GM12878 (cell line): ENCODE measurements around the gene DTD1. TPM values are rescaled to one million over a fixed set of nuclear protein-coding genes. Genes with fewer than 3 reads are reported as not detected.

Experiments used
- ATAC-seq: fragments of 200-7000 bp; cut with Tn5 transposase; 3 replicates; pipeline ENCODE4 v1.9.1; 2020; ENCODE audit warnings: mild to moderate bottlenecking, moderate library complexity
- BruUV-seq: library from RNA; stranded (reverse); fragments of 400-500 nt; replicated peaks from 2 replicates; lab custom pipeline; 2021; lab: Mats Ljungman, UMichigan
- CTCF ChIA-PET: fragments of 300-600 bp; sonication (Branson Sonifier 250); formaldehyde crosslinking; extraction: SDS; loops from one replicate; lab custom pipeline; 2021; ENCODE audit warnings: inconsistent platforms; lab: Yijun Ruan, JAX
- POLR2A ChIA-PET: fragments of 350-600 bp; formaldehyde crosslinking; extraction: SDS; loops from one replicate; lab custom pipeline; 2021; ENCODE audit warnings: inconsistent platforms; lab: Charles Lee
- RAD21 ChIA-PET: fragments of 300-600 bp; sonication (Branson Sonifier 250); formaldehyde crosslinking; loops from one replicate; lab custom pipeline; 2023; ENCODE audit warnings: antibody characterized with exemption; ENCODE audit not compliant: unreplicated experiment; lab: Charles Lee
- SMC1A ChIA-PET: fragments of 300-600 bp; sonication (Branson Sonifier 250); formaldehyde crosslinking; loops from one replicate; lab custom pipeline; 2023; ENCODE audit not compliant: unreplicated experiment, uncharacterized antibody; lab: Charles Lee
- DNase-seq: peaks from one replicate; pipeline ENCODE4 v3.0.0-alpha.2; 2011; ENCODE audit warnings: low read depth, low spot score
- FAIRE-seq: peaks from 3 replicates; lab custom pipeline; 2011; peaks lifted over from hg19 to GRCh38; lab: Jason Lieb, UNC
- H2AFZ ChIP-seq: 2 replicates; pipeline ENCODE4 v1.6.0; 2011; ENCODE audit warnings: low read depth, low read length, control low read depth; ENCODE audit not compliant: control insufficient read depth
- H3K27ac ChIP-seq: 2 replicates; pipeline ENCODE4 v1.5.1; 2011; ENCODE audit warnings: control low read depth; ENCODE audit not compliant: control insufficient read depth, insufficient read depth
- H3K27me3 ChIP-seq, 2 experiments: replicated peaks in 1 of 2; 2 replicates each; pipeline versions ENCODE4 v1.6.0 to v1.6.1; 2011; ENCODE audit warnings: low read length in 1 of 2; ENCODE audit not compliant: control insufficient read depth in 2 of 2, insufficient read depth in 2 of 2
- H3K36me3 ChIP-seq, 2 experiments: 2 replicates each; pipeline ENCODE4 v1.5.1; 2011; ENCODE audit warnings: low read length in 1 of 2; ENCODE audit not compliant: control insufficient read depth in 2 of 2, insufficient read depth in 2 of 2
- H3K4me1 ChIP-seq: 2 replicates; pipeline ENCODE4 v1.6.1; 2011; ENCODE audit warnings: mild to moderate bottlenecking, low read length, moderate library complexity, mixed read lengths; ENCODE audit not compliant: control insufficient read depth, insufficient read depth
- H3K4me2 ChIP-seq: 2 replicates; pipeline ENCODE4 v1.6.0; 2011; ENCODE audit warnings: control low read depth; ENCODE audit not compliant: control insufficient read depth, insufficient read depth
- H3K4me3 ChIP-seq: fragments of 200-600 bp; sonication (generic); 2 replicates; pipeline ENCODE4 v1.5.1; 2016
- H3K79me2 ChIP-seq: 2 replicates; pipeline ENCODE4 v1.6.0; 2011; ENCODE audit warnings: low read length; ENCODE audit not compliant: control insufficient read depth, insufficient read depth
- H3K9ac ChIP-seq: 2 replicates; pipeline ENCODE4 v1.8.0; 2011; ENCODE audit warnings: low read length, control low read depth, mixed read lengths; ENCODE audit not compliant: control insufficient read depth, insufficient read depth
- H3K9me3 ChIP-seq: replicated peaks from 3 replicates; pipeline ENCODE4 v1.5.1; 2011; ENCODE audit warnings: mild to moderate bottlenecking, low read length; ENCODE audit not compliant: control insufficient read depth, insufficient read depth
- H4K20me1 ChIP-seq: 2 replicates; pipeline ENCODE4 v1.6.0; 2011; ENCODE audit not compliant: control insufficient read depth, insufficient read depth
- BCL11A ChIP-seq: IDR thresholded peaks from 2 replicates; pipeline ENCODE4 v1.6.1; 2011; ENCODE audit warnings: low read depth, low read length
- BHLHE40 ChIP-seq, 2 experiments: fragments of 450-650 bp in 1 of 2; IDR thresholded peaks; 2 replicates each; pipeline ENCODE4 v1.6.1; 2011 to 2017; ENCODE audit warnings: low read depth in 2 of 2, borderline replicate concordance in 1 of 2, improper control_type of control experiment in 1 of 2, low read length in 1 of 2, mild to moderate bottlenecking in 1 of 2
- CBFB ChIP-seq: IDR thresholded peaks from 2 replicates; pipeline ENCODE4 v1.6.1; 2016; ENCODE audit warnings: antibody characterized with exemption, low read depth
- CHD2 ChIP-seq: IDR thresholded peaks from 2 replicates; pipeline ENCODE4 v1.6.1; 2011; ENCODE audit warnings: low read depth, low read length, improper control_type of control experiment, borderline replicate concordance
- DPF2 ChIP-seq: fragments of 450-650 bp; IDR thresholded peaks from 2 replicates; pipeline ENCODE4 v1.6.1; 2017; ENCODE audit warnings: mild to moderate bottlenecking
- HDAC6 ChIP-seq: fragments of 200-600 bp; sonication (generic); IDR thresholded peaks from one replicate; pipeline ENCODE4 v1.8.0; 2017; ENCODE audit warnings: antibody characterized with exemption; ENCODE audit not compliant: unreplicated experiment
- JUNB ChIP-seq: IDR thresholded peaks from 2 replicates; pipeline ENCODE4 v1.6.1; 2016; ENCODE audit warnings: antibody characterized with exemption, mild to moderate bottlenecking
- KAT2A ChIP-seq: conservative IDR thresholded peaks from 2 replicates; pipeline ENCODE4 v1.6.1; 2011; ENCODE audit warnings: low read depth, low read length; ENCODE audit not compliant: control insufficient read depth
- MEF2B ChIP-seq: fragments of 450-650 bp; IDR thresholded peaks from 2 replicates; pipeline ENCODE4 v1.6.1; 2018; ENCODE audit warnings: mild to moderate bottlenecking, moderate library complexity; ENCODE audit not compliant: partially characterized antibody, poor library complexity, severe bottlenecking
- SP1 ChIP-seq: IDR thresholded peaks from one replicate; pipeline ENCODE4 v1.6.1; 2011; ENCODE audit warnings: low read depth, low read length
- TBL1XR1 ChIP-seq: IDR thresholded peaks from 2 replicates; pipeline ENCODE4 v1.6.1; 2012; ENCODE audit warnings: low read depth, low read length, improper control_type of control experiment
- ZNF24 ChIP-seq: fragments of 450-650 bp; IDR thresholded peaks from 2 replicates; pipeline ENCODE4 v1.6.1; 2017; ENCODE audit warnings: antibody characterized with exemption, mild to moderate bottlenecking
- WGBS: methylation state at CpG from one replicate; pipeline ENCODE4 v1.1.6; 2016; ENCODE audit warnings: low lambda C conversion rate; ENCODE audit not compliant: insufficient replicate concordance, insufficient coverage; ENCODE audit errors: missing lambda C conversion rate; 5-methylcytosine and 5-hydroxymethylcytosine counted together
- in situ Hi-C: fragments of 300-500 bp; cut with MboI; formaldehyde crosslinking; loops from 9 replicates; pipeline ENCODE4 v1.14.3; 2018; ENCODE audit warnings: mixed read lengths
- intact Hi-C: fragments of 100-400 bp; cut with micrococcal nuclease; formaldehyde crosslinking; loops from one replicate; pipeline ENCODE4 v1.14.2; 2022; ENCODE audit not compliant: unreplicated experiment
- polyA plus RNA-seq, 11 experiments: library from polyadenylated mRNA; depleted of rRNA in 4 of 11; unstranded in 6 of 11; stranded (reverse) in 5 of 11; fragments of >200 nt; fragmentation: Nextera tagmentation in 4 of 11; fragmentation: Illumina TruSeq in 1 of 11; extraction: Ambion mirVana in 4 of 11; extraction: Trizol in 1 of 11; gene quantifications; 1 replicate in 1 of 11; 2 replicates in 10 of 11; pipeline versions ENCODE4 v1.2.1 to v1.2.3, GENCODE V29; 2011 to 2016; ENCODE audit warnings: inconsistent platforms in 2 of 11, missing spikeins in 2 of 11, low read depth in 1 of 11
- total RNA-seq, 4 experiments: library from RNA; depleted of rRNA in 3 of 4; stranded (reverse); fragments of >200 nt in 3 of 4; fragmentation: Illumina TruSeq in 1 of 4; extraction: Trizol in 1 of 4; gene quantifications; 2 replicates each; pipeline versions ENCODE4 v1.2.1 to v1.2.3, GENCODE V29; 2013 to 2021
- TF ChIP-seq, protein P1 (sequence below), 3 experiments: IDR thresholded peaks in 2 of 3; conservative IDR thresholded peaks in 1 of 3; 2 replicates each; pipeline ENCODE4 v1.5.1; 2011; ENCODE audit warnings: low read depth in 3 of 3, low read length in 3 of 3, mild to moderate bottlenecking in 3 of 3, control low read depth in 2 of 3, moderate library complexity in 2 of 3, inconsistent platforms in 1 of 3, mixed read lengths in 1 of 3; ENCODE audit not compliant: control insufficient read depth in 2 of 3, insufficient read depth in 1 of 3; ENCODE audit errors: extremely low read depth in 1 of 3
- TF ChIP-seq, protein P2 (sequence below): IDR thresholded peaks from 2 replicates; pipeline ENCODE4 v1.6.1; 2011; ENCODE audit warnings: low read depth, mild to moderate bottlenecking, low read length, moderate library complexity, borderline replicate concordance; ENCODE audit errors: extremely low read depth
- TF ChIP-seq, protein P3 (sequence below): fragments of 450-650 bp; IDR thresholded peaks from 2 replicates; pipeline ENCODE4 v1.6.1; 2014; ENCODE audit warnings: mild to moderate bottlenecking

Gene DTD1
- total and polyA plus RNA-seq, 10 of the 15 experiments (the other 5 are each of a cell fraction or from before 2014, with no cell fraction given): 24.3 to 99.8 (median 63.3) TPM

DNA sequence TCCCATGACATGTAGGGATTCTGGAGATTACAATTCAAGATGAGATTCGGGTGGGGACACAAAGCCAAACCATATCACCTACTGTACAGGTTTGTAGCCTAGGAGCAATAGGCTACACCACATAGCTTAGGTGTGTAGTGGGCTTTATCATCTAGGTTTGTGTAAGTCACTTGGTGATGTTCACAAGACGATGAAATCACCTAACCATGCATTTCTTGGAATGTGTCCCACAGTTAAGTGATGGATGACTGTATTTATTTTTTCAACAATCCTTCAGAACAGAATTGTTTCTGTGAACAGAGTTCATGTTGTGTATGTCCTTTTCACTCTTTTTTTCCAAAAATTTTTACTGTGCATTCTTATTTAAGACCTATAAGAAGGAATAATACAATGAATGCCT lies 76.1 kb downstream of the DTD1 start:
- H3K36me3 ChIP-seq: no peaks in the 10 kb centered on the region
- no peaks in the 10 kb centered on the region for H3K9me3 ChIP-seq
- TF ChIP-seq SP1 (no peak), JUNB (no peak), BHLHE40 (IDR thresholded peaks at IDR 0.05; ENCODE audit: borderline replicate concordance in 1 of 2, low read depth in 2 of 2, low read length in 1 of 2) (no peak), MEF2B (no peak), TBL1XR1 (no peak), ZNF24 (no peak), CHD2 (no peak), HDAC6 (no peak), DPF2 (no peak), CBFB (no peak), KAT2A (no peak), BCL11A (no peak)
- TF ChIP-seq, protein P1, sequence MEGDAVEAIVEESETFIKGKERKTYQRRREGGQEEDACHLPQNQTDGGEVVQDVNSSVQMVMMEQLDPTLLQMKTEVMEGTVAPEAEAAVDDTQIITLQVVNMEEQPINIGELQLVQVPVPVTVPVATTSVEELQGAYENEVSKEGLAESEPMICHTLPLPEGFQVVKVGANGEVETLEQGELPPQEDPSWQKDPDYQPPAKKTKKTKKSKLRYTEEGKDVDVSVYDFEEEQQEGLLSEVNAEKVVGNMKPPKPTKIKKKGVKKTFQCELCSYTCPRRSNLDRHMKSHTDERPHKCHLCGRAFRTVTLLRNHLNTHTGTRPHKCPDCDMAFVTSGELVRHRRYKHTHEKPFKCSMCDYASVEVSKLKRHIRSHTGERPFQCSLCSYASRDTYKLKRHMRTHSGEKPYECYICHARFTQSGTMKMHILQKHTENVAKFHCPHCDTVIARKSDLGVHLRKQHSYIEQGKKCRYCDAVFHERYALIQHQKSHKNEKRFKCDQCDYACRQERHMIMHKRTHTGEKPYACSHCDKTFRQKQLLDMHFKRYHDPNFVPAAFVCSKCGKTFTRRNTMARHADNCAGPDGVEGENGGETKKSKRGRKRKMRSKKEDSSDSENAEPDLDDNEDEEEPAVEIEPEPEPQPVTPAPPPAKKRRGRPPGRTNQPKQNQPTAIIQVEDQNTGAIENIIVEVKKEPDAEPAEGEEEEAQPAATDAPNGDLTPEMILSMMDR (IDR thresholded peaks at IDR 0.05 in 2 of 3, conservative IDR thresholded peaks at IDR 0.05 in 1 of 3; ENCODE audit: control insufficient read depth in 2 of 3, extremely low read depth in 1 of 3, insufficient read depth in 1 of 3, low read depth in 3 of 3, low read length in 3 of 3): no peak
- TF ChIP-seq, protein P2, sequence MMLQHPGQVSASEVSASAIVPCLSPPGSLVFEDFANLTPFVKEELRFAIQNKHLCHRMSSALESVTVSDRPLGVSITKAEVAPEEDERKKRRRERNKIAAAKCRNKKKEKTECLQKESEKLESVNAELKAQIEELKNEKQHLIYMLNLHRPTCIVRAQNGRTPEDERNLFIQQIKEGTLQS: no peak
- TF ChIP-seq, protein P3, sequence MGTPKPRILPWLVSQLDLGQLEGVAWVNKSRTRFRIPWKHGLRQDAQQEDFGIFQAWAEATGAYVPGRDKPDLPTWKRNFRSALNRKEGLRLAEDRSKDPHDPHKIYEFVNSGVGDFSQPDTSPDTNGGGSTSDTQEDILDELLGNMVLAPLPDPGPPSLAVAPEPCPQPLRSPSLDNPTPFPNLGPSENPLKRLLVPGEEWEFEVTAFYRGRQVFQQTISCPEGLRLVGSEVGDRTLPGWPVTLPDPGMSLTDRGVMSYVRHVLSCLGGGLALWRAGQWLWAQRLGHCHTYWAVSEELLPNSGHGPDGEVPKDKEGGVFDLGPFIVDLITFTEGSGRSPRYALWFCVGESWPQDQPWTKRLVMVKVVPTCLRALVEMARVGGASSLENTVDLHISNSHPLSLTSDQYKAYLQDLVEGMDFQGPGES: no peak
- H4K20me1 ChIP-seq: no peaks in the 10 kb centered on the region
- no peak for FAIRE-seq
- intact Hi-C loops: no loop called here
- 72% methylated on average over 2 of the region's 2 CpGs for WGBS
- H2AFZ ChIP-seq: no peak overlapping the region
- ChIA-PET RAD21 (no interaction called here), CTCF (no interaction called here), SMC1A (no interaction called here), POLR2A (no interaction called here)
- peaks cover 4% of the 10 kb centered on the region for H3K4me1 ChIP-seq
- no peak overlapping the region for H3K27ac ChIP-seq
- H3K4me3 ChIP-seq: no peak overlapping the region
- ATAC-seq: no peak
- no peaks in the 10 kb centered on the region for H3K27me3 ChIP-seq
- in situ Hi-C loops: no loop called here
- H3K79me2 ChIP-seq: no peaks in the 10 kb centered on the region
- BruUV-seq: no TSS peak
- H3K9ac ChIP-seq: no peak overlapping the region
- no peak for DNase-seq
- no peak overlapping the region for H3K4me2 ChIP-seq
